Activated T-cell treated with anti-CD3 and anti-CD28 coated beads for 1 hour (primary cell): ENCODE data around the gene TOM1L2.
"Not testable (repeated sequence)": the region's sequence is repeated elsewhere in the genome, so short reads cannot be mapped to it uniquely, and the experiment has no call there.

Source experiments
- DNase-seq: peaks from one replicate; pipeline ENCODE4 v3.0.0-alpha.2; 2020; ENCODE audit warnings: low read depth

The TOM1L2 gene

DNA sequence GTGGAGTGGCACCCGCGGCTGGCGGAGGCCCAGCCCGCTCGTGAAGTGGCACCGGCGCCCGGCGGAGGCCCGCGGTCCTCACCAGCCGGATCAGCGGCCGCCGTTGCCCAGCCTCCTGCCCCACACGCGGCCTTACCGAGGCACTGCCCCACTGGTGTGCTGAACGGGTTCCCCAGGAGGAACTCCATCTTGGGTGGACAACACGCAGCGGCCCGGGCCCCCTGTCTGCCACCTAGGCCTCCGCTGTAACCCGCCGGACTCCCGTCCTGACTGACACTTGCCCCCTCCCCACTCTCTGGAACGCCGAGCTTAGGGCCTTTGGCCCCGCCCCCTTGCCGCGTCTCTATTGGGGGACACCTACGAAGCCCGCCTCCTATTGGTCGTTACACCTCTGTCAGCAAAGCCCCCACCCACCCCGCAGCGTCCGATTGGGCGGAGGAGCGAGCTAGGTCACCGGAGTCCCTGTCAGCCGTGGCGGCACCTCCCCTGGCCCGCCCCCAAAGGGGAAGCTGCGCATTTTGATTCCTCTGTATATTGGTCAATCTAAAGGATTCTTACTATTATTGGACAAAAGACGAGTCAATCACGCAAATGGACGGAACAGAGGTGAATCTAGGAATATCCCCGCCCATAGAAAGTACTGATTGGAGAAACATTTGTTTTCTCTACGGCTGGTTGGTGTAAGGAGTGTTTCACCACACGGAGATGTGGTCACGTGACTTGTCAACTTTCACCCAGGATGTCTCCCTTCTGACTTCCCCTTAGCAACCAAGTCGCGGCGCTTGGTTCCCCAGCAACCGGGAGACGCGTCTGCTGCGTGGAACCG, at the start of gene TOM1L2, which contains the start of gene DRC3:
Gene TOM1L2, minus strand, starts transcription at position 275 of the 826 bp plus-strand sequence. Its CDS starts 87 bp downstream, at position 188.
Gene DRC3, plus strand, starts transcription at position 737 of the 826 bp plus-strand sequence. CDS start 4,737 bp downstream, outside the sequence.
- DNase-seq: peak; percentile 99

DNA sequence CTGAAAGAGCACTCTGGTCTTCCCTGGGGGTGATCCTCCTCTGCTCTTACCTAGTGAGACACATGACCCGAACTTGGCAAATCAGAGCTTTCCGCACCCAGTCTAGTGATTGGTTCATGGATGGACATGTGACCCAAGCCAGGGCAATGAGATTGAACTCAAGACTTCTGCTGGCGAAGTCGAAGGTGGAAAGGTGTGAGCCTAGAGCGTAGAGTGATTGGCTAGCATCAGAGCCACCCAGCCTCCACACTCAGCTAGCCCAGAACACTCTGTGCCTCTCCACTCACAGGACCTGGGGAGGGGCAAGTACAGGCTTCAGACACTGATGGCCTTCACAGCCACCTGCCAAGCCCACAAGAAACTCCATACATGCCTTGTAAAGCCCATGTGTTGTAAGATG, 49.2 kb upstream of the TOM1L2 start:
- no peak for DNase-seq

DNA sequence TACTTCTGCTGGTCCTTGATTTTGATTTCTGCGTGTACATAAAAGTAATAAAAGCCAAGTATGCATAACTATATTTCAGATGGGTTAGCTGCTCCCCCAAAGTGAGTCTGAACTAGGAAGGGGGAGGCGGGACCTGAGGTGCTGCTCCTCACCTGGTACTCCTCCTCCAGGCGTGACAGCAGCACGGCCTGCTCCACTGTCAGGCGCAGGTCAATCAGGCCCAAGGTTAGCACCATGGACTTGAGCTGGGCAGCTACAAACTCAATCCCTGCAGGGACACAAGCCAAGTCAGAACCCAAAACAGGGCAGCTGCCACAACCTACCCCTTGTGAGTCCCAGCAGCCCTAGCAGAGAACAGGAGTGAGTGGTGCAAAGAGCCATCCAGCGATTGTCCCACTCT, 48.8 kb upstream of the TOM1L2 start:
- DNase-seq: no peak

DNA sequence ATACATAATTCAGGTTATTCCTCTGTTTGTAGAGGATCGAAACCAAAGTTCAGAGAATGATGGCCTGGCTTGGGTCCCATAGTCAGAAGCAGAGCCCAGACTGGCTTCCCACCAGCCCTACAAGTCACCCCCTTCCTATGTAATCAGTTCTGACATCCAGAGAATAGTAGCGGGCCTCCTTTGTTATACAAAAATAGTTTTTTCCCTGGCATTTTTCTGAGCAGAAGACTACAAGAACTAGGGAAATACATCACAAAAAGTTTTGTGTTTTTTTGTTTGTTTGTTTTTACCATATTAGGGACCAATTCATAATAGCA, 47.6 kb upstream of the TOM1L2 start:
- DNase-seq: no peak

DNA sequence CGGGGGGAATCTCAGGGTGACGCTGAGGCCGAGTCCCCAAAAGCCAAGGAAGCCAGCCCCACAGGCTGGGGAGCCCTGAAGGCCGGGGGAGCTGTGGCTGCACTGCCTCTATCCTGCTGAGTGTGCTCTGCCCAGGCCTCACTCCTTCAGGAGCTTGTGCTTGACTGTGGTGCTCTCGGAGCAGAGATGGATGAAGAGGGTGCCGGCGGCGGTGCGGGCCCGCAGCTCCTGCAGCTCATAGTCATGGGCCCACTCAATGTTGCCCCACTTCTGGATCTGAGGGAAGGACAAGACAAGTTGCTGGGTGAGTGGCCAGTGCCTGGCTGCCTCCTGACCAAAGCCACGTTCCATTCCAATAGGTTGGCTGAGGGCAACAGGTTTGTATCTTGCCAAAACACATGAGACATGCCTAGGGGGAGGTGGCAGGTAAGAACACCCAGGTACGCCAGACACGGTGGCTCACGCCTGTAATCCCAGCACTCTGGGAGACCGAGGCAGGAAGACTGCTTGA, 46.3 kb upstream of the TOM1L2 start:
- no peak for DNase-seq

DNA sequence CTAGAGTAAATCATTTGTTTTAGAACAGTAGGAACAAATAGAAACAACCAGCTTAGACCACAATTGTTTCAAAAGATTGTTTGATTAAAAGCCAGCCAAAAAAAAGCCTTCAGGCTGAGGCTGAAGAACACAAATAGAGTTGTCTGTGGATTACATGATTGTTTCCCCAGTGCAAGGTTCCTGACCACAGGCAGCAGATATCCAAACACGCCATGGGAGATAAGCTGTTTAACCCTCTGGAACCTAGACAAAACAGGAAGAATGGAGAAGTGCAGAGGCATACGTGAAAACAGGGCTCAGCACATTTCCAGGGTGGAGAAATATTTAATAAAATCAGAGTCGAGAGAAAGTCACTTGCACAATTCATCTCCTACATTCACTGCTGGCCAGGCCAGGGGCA, 45.8 kb upstream of the TOM1L2 start:
- DNase-seq: no peak

DNA sequence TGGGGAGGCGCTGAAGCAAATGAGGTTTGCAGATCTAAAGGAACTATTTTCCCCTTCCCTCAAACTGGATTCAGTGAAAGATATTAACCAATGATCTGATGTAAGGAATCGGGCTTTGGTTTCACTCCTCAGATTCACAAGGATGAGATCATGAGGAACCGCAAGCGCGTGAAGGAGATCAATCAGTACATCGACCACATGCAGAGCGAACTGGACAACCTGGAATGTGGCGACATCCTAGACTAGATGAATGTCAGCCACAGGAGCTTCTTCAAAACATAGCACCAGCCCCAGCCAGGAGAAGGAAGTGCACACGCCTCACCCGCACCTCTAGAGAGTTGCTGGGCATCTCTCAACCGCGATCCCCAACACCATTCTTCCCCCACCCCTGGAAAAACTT, 44.2 kb upstream of the TOM1L2 start:
- DNase-seq: no peak

DNA sequence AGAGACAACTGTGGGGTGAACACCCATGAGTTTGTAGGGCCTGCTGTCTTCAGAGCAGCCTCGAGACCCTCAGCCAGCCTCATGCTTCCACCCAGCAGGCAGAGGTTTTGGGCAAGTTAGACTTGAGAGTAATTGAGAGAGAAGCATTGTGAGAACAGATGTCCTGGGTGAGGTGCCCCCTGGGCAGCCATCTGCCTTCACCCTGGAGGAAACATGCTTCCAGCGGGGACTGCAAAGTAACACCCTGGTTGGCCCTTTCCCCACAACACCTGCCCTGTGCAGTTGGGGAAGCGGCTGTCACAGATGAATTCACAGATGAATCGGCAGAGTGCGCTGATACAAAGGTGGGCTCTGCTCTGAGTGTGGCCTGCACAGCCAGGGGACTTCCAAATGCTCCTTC, 43.4 kb upstream of the TOM1L2 start:
- DNase-seq: no peak

DNA sequence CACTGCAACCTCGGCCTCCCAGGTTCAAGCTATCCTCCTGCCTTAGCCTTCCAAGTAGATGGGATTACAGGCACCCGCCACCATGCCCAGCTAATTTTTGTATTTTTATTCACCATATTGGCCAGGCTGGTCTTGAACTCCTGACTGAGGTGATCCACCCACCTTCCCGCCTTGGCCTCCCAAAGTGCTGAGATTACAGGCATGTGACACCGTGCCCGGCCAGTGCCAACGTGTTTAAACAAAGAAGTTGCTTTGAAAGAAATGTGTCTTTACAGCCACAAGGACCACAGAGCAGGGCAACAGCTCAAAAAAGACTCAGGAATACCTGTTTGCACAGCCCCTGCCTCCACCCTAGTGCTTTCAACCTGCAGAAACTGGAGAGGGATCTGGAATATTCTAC, 41.8 kb upstream of the TOM1L2 start:
- no peak for DNase-seq

DNA sequence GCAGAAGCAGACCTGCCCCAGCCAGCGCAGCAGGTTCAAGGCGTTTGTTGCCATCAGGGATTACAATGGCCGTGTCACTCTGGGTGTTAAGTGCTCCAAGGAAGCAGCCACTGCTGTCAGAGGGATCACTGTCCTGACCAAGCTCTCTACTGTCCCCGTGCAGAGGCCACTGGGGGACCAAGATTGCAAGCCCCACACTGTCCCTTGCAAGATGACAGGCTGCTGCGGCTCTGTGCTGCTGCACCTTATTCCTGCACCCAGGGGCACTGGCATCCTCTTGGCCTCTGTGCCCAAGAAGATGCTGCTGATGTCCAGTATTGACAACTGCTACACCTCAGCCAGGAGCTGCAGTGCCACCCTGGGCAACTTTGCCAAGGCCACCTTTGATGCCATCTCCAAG, 39.1 kb upstream of the TOM1L2 start:
- no peak for DNase-seq

DNA sequence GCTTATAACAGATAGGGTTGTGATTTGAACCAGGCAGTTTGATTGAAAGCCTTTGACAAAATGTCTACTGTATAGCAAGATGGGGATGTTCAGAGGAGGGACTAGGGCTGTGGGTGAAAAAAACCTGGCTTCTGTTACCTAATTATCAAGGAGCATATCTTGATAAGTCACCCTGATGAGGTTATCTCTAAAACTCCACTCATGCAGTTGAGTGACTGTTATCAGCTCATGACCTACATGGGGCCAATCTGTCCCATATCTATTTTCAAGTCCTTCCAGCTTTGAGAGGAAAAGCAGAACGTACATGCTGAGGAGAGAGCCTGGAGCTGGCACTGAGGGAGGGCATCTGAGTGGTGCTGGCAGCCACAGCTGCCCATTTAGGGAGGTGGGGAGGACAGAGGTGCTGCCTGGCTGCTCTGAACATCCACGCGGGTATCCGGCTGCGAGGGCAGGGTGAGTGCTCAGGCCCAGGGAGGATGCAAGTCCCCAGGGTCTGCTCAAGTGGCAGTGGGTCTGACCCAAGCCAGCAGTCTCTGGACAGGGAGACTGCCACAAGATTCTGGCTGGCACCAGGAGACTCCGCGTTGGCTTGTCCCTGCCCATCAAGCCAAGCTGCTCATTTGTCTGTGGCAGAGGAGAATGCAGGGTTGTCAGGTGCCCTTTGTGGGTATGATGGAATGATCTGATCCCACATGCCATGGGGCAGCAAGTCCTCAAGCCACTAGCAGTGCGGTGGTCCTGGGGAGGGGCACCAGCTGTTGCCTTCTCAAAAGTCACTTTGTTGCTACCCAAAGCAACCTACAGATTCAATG, 37.6 kb upstream of the TOM1L2 start:
- DNase-seq: no peak

DNA sequence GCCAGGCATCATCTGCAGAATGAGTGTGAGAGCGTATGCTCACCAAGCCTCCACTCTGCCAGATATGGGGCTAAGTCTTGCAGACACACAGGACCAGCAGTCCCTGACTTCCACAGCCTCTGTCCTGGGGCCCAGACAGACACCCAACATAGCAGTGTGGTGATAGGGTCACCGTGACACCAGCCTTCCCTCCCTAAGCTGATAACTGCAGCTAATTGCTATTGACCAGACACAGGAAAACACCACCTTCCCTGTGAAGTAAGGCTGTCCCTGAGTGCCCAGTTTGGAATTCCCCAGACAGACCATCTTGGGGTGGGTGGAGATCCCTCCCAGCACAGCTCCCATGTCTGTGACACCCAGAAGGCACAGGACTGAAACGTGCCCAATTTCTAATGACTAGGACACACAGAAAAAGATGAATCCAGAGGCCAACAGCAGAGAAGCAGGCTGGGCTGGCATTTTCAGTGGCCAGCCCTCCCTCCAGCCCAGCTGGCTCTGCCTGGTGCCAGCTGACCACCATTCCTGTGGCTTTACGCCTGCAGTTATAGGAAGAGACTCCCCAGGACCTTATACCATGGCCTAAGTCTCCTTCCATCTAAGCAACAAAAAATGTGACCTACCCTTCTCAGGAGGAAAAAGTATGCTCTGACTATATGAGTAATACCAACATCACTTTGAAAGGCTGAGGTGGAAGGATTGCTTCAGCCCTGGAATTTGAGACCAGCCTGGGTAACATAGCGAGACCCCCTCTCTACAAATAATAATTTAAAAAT, 36.5 kb upstream of the TOM1L2 start:
- DNase-seq: no peak

DNA sequence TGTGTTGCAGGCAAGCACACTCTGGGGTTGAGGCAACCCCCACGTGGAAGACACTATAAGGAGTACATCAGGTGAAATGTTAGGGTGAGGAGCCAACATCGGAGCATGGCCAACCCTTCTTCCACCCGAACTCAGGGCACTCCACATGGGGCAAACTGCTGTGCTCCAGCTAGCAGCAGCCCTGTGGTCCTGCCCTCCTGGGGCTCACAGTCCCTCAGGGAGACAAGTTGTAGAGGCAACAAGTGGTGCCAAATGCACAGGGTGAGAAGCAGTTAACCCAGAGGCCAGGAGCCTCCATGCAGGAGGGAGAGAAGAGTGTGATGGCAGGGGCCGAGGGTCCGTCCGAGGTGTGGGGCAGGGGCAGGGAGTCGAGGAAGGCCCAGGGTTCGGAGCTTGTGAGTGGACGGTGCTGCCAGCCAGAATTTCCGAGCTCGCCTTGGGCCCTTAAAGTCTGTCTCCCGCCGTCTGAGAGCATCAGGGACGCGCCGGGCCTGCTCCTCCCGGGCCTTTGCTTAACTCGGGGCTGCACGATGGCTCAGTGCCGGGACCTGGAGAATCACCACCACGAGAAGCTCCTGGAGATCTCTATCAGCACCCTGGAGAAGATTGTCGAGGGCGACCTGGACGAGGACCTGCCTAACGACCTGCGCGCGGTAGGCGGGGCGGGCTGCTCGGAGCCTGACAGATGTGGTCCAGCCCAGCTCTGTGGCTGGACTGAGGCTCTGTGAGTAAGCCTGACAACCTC, 34.5 kb upstream of the TOM1L2 start:
- no peak for DNase-seq

DNA sequence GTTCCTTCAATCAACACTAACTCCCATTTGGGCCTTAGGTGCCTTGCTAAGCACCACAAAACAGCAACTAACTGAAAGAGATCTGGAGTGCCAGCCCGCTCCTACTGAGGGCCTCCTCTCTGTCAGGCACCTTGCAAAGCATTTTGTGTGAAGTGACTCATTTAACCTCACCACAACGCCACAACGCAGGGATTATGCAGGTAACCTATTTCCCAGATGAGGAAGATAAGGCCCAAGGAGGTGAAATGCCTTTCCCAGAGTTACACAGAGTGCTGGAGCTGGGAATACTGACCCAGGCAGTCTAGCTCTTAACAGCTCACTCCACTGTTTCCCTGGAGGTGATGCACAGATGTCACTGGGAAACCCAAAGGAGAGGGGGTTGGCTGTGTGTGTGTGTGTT, 33.3 kb upstream of the TOM1L2 start:
- no peak for DNase-seq

DNA sequence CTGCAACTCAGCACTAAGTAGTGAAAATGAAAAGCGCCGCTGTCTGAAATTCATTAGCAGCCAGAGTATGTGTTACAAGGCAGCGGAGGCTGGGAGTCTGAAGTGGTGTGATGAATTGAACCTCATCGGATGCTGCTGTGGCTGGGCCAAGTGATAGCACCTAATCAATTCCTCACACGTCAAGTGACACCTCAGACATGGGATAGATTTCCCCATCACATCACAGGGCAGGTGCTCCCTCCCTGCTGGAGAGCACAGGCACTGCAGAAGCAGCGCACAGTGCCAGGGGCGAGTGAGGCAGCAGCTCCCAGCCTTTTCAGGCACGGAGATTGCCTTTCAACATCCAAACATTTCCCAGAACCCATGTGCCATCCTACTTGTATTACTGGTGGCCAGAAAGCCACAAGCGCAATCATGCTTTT, 32.7 kb upstream of the TOM1L2 start:
- no peak for DNase-seq

DNA sequence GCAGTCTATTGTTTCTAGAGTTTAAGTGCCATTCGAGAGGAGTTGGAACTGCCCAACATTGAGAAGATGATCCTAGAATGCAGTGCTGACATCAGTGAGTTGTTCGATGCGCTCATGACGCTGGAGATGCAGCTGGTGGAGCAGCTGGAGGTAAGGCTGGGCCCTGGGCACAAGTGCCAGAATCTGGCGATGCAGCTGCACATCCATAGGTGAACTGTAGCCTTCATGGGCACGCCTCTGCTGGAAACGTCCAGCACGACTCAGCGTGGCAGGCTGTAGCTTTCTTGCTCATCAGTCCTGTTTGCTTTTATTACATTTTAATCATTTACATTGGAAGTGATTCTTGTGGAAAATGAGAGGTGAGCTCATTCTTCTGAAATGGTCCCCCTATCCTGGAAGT, 32.1 kb upstream of the TOM1L2 start:
- DNase-seq: no peak

DNA sequence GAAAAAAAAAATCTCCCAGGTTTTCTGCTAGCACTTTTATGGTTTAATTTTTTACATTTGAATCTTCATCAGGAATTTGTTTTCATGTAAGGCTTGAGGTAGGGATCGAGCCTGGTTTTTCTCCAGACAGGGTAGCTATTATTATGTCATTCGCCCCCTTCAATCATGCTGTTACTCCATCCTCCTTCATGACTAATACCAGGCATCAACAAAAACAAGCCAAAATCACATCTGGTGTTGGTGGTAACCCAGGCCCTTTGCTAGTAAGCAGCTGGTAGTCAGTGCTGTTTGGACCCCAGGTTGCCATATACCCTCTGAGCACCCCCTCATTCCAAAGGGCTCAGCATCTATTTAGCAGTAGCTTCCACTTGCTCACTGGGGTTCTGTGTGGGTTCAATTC, 30.0 kb upstream of the TOM1L2 start:
- no peak for DNase-seq

DNA sequence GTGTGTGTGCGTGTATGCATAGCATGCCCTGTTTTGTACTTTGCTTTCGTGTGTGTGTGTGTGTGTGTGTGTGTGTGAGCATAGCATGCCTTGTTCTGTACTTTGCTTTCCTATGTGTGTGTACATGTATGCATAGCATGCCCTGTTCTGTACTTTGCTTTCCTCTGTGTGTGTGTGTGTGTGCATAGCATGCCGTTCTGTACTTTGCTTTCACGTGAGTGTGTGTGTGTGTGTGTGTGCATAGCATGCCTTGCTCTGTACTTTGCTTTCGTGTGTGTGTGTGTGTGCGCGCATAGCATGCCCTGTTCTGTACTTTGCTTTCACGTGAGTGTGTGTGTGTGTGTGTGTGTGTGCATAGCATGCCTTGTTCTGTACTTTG, 27.8 kb upstream of the TOM1L2 start:
- no peak for DNase-seq

DNA sequence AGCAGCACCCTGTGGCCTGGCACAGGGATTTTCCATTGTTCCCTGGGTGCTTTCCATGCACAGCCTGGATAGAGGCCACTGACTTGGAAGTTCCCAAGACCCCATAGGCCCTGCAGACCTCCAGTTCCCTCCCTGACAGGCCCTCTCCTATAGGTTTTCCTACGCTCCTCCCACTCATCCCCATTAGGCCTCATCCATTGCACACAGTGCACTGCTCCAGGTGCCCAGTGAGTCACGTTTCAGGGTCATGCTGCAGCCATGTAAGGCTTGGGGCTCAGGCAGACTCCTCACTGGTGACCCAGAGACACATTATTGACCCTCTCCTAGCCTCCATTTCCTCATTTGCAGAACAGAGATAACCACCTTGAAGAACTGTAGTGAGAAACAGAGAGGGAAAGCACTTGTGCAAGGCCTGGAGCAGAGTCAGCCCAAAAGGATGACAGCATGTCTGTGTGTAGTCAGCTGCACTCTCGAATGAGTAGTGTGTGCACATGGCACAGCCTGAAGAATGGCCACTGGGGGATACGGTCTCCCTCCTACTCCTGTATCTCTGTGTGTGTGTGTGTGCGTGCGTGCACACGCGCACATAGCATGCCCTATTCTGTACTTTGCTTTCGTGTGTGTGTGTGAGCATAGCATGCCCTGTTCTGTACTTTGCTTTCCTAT, 27.3 kb upstream of the TOM1L2 start:
- DNase-seq: no peak

DNA sequence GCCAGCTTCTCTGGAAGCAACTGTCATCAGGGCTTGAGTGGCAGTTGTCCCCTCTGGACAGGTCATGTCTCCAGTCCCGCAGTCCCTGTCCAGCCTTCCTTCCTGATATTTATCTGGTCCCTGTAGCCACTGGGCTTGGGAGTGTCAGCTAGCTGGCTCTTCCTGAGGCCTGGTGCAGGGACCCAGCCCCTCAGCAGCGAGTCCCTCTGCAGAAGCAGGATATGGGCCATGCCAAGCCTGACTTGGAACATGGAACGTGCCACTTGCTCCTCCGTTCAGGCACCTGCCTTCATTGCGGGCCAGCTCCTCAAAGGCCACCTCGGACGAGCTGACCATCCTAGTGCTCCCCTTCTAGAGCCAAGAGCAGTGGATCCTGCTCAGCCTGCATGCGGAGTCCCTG, 26.7 kb upstream of the TOM1L2 start:
- no peak for DNase-seq

DNA sequence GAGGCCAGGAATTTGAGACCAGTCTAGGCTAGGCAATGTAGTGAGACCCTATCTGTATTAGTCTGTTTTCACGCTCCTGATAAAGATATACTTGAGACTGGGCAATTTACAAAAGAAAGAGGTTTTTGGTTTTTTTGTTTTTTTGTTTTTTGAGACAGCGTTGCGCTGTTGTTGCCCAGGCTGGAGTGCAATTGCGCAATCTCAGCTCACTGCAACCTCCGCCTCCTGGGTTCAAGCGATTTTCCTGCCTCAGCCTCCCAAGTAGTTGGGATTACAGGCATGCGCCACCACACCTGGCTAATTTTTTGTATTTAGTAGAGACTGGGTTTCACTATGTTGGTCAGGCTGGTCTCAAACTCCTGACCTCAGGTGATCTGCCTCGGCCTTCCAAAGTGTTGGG, 23.7 kb upstream of the TOM1L2 start:
- DNase-seq: not testable (repeated sequence)
